HG02870 (cell line): ENCODE data around the gene RASSF5.

ENCODE experiments used
- ATAC-seq: cut with Tn5 transposase; IDR thresholded peaks from one replicate; pipeline ENCODE4 v1.9.1; 2021; ENCODE audit warnings: mild to moderate bottlenecking, moderate library complexity; ENCODE audit not compliant: unreplicated experiment

RASSF5 gene

GRCh38 chr1:206512058-206512850, 4.9 kb downstream of the RASSF5 start:
- no peak for ATAC-seq

- ATAC-seq: no peak
These were observed 5.5 kb downstream of the RASSF5 start for GRCh38 chr1:206512851-206513180.

GRCh38 chr1:206513312-206514111, 6.2 kb downstream of the RASSF5 start:
- ATAC-seq: no peak

GRCh38 chr1:206514813-206515387, 7.6 kb downstream of the RASSF5 start:
- no peak for ATAC-seq

GRCh38 chr1:206516728-206516990, 9.3 kb downstream of the RASSF5 start:
- ATAC-seq: no peak

- no peak for ATAC-seq
These were observed 10.5 kb downstream of the RASSF5 start for GRCh38 chr1:206517784-206518183.

GRCh38 chr1:206518206-206518605, 10.9 kb downstream of the RASSF5 start:
- ATAC-seq: no peak

GRCh38 chr1:206518743-206519142, 11.4 kb downstream of the RASSF5 start:
- ATAC-seq: no peak

GRCh38 chr1:206521127-206521526, 13.8 kb downstream of the RASSF5 start:
- ATAC-seq: no peak

GRCh38 chr1:206521694-206522402, 14.5 kb downstream of the RASSF5 start:
- ATAC-seq: no peak

GRCh38 chr1:206524739-206525364, 17.5 kb downstream of the RASSF5 start:
- no peak for ATAC-seq

- no peak for ATAC-seq
These were observed 19.0 kb downstream of the RASSF5 start for GRCh38 chr1:206526064-206526911.

- ATAC-seq: no peak
These were observed 22.1 kb downstream of the RASSF5 start for GRCh38 chr1:206529425-206529824.

- ATAC-seq: no peak
These were observed 25.0 kb downstream of the RASSF5 start for GRCh38 chr1:206532368-206532767.

- no peak for ATAC-seq
These were observed 27.2 kb downstream of the RASSF5 start for GRCh38 chr1:206534552-206534951.

- ATAC-seq: no peak
These were observed 28.5 kb downstream of the RASSF5 start for GRCh38 chr1:206535853-206536188.

GRCh38 chr1:206537141-206537540, 29.8 kb downstream of the RASSF5 start:
- ATAC-seq: no peak

GRCh38 chr1:206538086-206538770, 30.9 kb downstream of the RASSF5 start:
- no peak for ATAC-seq

GRCh38 chr1:206538901-206539640, 31.7 kb downstream of the RASSF5 start:
- ATAC-seq: no peak
